Measurements from ENCODE around the gene SYNE3.

Gene SYNE3

GRCh38 chr14:95503365-95504134 is 12.9 kb downstream of the SYNE3 start:
- DNase-seq, result no peak

- no peak for DNase-seq
Observed at GRCh38 chr14:95502381-95502950, 14.0 kb downstream of the SYNE3 start.

GRCh38 chr14:95500772-95501401 is 15.6 kb downstream of the SYNE3 start:
- DNase-seq, result no peak

GRCh38 chr14:95500201-95500681 is 16.2 kb downstream of the SYNE3 start:
- no peak for DNase-seq

GRCh38 chr14:95499354-95499750 is 17.1 kb downstream of the SYNE3 start:
- no peak for DNase-seq

GRCh38 chr14:95498622-95499353 is 17.7 kb downstream of the SYNE3 start:
- DNase-seq, result peak; percentile 77

GRCh38 chr14:95497561-95498011 is 18.9 kb downstream of the SYNE3 start:
- DNase-seq, result no peak

- peak; percentile 67 for DNase-seq
Observed at GRCh38 chr14:95496690-95497259, 19.7 kb downstream of the SYNE3 start.

GRCh38 chr14:95496111-95496681 is 20.3 kb downstream of the SYNE3 start:
- DNase-seq, result no peak

GRCh38 chr14:95495538-95496025 is 20.9 kb downstream of the SYNE3 start:
- no peak for DNase-seq

GRCh38 chr14:95495076-95495475 is 21.4 kb downstream of the SYNE3 start:
- DNase-seq, result no peak

- no peak for DNase-seq
Observed at GRCh38 chr14:95494456-95494855, 22.0 kb downstream of the SYNE3 start.

- no peak for DNase-seq
Observed at GRCh38 chr14:95493976-95494375, 22.5 kb downstream of the SYNE3 start.

GRCh38 chr14:95493503-95493902 is 22.9 kb downstream of the SYNE3 start:
- DNase-seq, result no peak

- no peak for DNase-seq
Observed at GRCh38 chr14:95491936-95492608, 24.4 kb downstream of the SYNE3 start.

GRCh38 chr14:95490727-95491451 is 25.6 kb downstream of the SYNE3 start:
- no peak for DNase-seq

GRCh38 chr14:95490138-95490509 is 26.3 kb downstream of the SYNE3 start:
- no peak for DNase-seq

GRCh38 chr14:95489214-95490137 is 27.0 kb downstream of the SYNE3 start:
- DNase-seq, result no peak

GRCh38 chr14:95488376-95489213 is 27.9 kb downstream of the SYNE3 start:
- no peak for DNase-seq

Measured in right forelimb (tissue), 1 donor.